Measurements from ENCODE around the gene CADPS.

The CADPS gene

GRCh38 chr3:62874711-62875557 lies at the start of gene CADPS:
CADPS (minus strand) TSS chr3:62875416; CDS start chr3:62875029, 387 bp downstream.
- no peak for DNase-seq

- DNase-seq: no peak
Observed at GRCh38 chr3:62923066-62923465, 47.9 kb upstream of the CADPS start.

GRCh38 chr3:62922326-62922725 lies 47.1 kb upstream of the CADPS start:
- no peak for DNase-seq

GRCh38 chr3:62920466-62920784 lies 45.2 kb upstream of the CADPS start:
- DNase-seq: no peak

GRCh38 chr3:62919784-62920465 lies 44.7 kb upstream of the CADPS start:
- DNase-seq: no peak

- no peak for DNase-seq
Observed at GRCh38 chr3:62918777-62919176, 43.6 kb upstream of the CADPS start.

GRCh38 chr3:62918131-62918530 lies 42.9 kb upstream of the CADPS start:
- no peak for DNase-seq

GRCh38 chr3:62911526-62911925 lies 36.3 kb upstream of the CADPS start:
- no peak for DNase-seq

GRCh38 chr3:62905331-62905730 lies 30.1 kb upstream of the CADPS start:
- DNase-seq: no peak

GRCh38 chr3:62898530-62899496 lies 23.6 kb upstream of the CADPS start:
- DNase-seq: no peak

- no peak for DNase-seq
Observed at GRCh38 chr3:62895901-62896300, 20.7 kb upstream of the CADPS start.

- DNase-seq: no peak
Observed at GRCh38 chr3:62892951-62893350, 17.7 kb upstream of the CADPS start.

- DNase-seq: no peak
Observed at GRCh38 chr3:62892045-62892444, 16.8 kb upstream of the CADPS start.

GRCh38 chr3:62888778-62889177 lies 13.6 kb upstream of the CADPS start:
- no peak for DNase-seq

- DNase-seq: no peak
Observed at GRCh38 chr3:62888180-62888579, 13.0 kb upstream of the CADPS start.

- DNase-seq: no peak
Observed at GRCh38 chr3:62885136-62885535, 9.9 kb upstream of the CADPS start.

- no peak for DNase-seq
Observed at GRCh38 chr3:62884096-62884870, 9.1 kb upstream of the CADPS start.

GRCh38 chr3:62882676-62883200 lies 7.5 kb upstream of the CADPS start:
- no peak for DNase-seq

GRCh38 chr3:62876064-62876463 lies 848 bp upstream of the CADPS start:
- DNase-seq: no peak

GRCh38 chr3:62875558-62876002 lies 364 bp upstream of the CADPS start:
- DNase-seq: no peak

GRCh38 chr3:62873761-62874710 lies 1.2 kb downstream of the CADPS start:
- no peak for DNase-seq

All from activated CD4-positive, alpha-beta T cell treated with anti-CD3 and anti-CD28 coated beads, Interleukin-2, amount 50 U/mL, for 4 hours (primary cell).